Keratinocyte (primary cell): Measurements from ENCODE around the gene BBOX1. TPM values are rescaled to one million over a fixed set of nuclear protein-coding genes. Genes with fewer than 3 reads are reported as not detected.

Source experiments
- DNase-seq: peaks from one replicate; pipeline ENCODE4 v3.0.0-alpha.2; 2011; ENCODE audit warnings: low read depth, missing footprints, low spot score
- FAIRE-seq: peaks from 2 replicates; lab custom pipeline; 2011; peaks lifted over from hg19 to GRCh38; lab: Jason Lieb, UNC
- H2AFZ ChIP-seq: 2 replicates; pipeline ENCODE4 v1.6.0; 2012; ENCODE audit warnings: low read length, control low read depth, inconsistent platforms; ENCODE audit not compliant: control insufficient read depth
- H3K27ac ChIP-seq: 2 replicates; pipeline ENCODE4 v1.5.1; 2011; ENCODE audit warnings: low read length; ENCODE audit not compliant: control insufficient read depth, insufficient read depth
- H3K27me3 ChIP-seq: 3 replicates; pipeline ENCODE4 v1.6.0; 2011; ENCODE audit warnings: low read length; ENCODE audit not compliant: control insufficient read depth, insufficient read depth; ENCODE audit errors: extremely low read depth
- H3K36me3 ChIP-seq, 2 experiments: 2 replicates in 1 of 2; 3 replicates in 1 of 2; pipeline ENCODE4 v1.5.1; 2011; ENCODE audit warnings: low read length in 2 of 2, mild to moderate bottlenecking in 1 of 2; ENCODE audit not compliant: control insufficient read depth in 2 of 2, insufficient read depth in 2 of 2; ENCODE audit errors: extremely low read depth in 1 of 2
- H3K4me1 ChIP-seq: 3 replicates; pipeline ENCODE4 v1.5.1; 2011; ENCODE audit warnings: low read length; ENCODE audit not compliant: control insufficient read depth, insufficient read depth; ENCODE audit errors: extremely low read depth
- H3K4me2 ChIP-seq: 3 replicates; pipeline ENCODE4 v1.6.0; 2011; ENCODE audit warnings: low read depth, low read length; ENCODE audit not compliant: control insufficient read depth, insufficient read depth; ENCODE audit errors: extremely low read depth
- H3K4me3 ChIP-seq, 3 experiments: fragments of 200-600 bp in 1 of 3; sonication (generic) in 1 of 3; 2 replicates in 2 of 3; 3 replicates in 1 of 3; pipeline ENCODE4 v1.5.1; 2011 to 2016; ENCODE audit warnings: low read length in 3 of 3, mild to moderate bottlenecking in 3 of 3, control low read depth in 2 of 3, inconsistent platforms in 1 of 3, low read depth in 1 of 3, mixed read lengths in 1 of 3, mixed run types in 1 of 3, moderate library complexity in 1 of 3; ENCODE audit not compliant: control insufficient read depth in 2 of 3, insufficient read depth in 2 of 3; ENCODE audit errors: extremely low read depth in 1 of 3
- H3K79me2 ChIP-seq: 2 replicates; pipeline ENCODE4 v1.6.0; 2012; ENCODE audit warnings: low read length; ENCODE audit not compliant: control insufficient read depth, insufficient read depth
- H3K9ac ChIP-seq: 3 replicates; pipeline ENCODE4 v1.6.0; 2011; ENCODE audit warnings: low read length; ENCODE audit not compliant: control insufficient read depth, insufficient read depth; ENCODE audit errors: extremely low read depth
- H3K9me1 ChIP-seq: 3 replicates; pipeline ENCODE4 v1.6.0; 2011; ENCODE audit warnings: low read length; ENCODE audit not compliant: control insufficient read depth, insufficient read depth; ENCODE audit errors: extremely low read depth
- H3K9me3 ChIP-seq: 2 replicates; pipeline ENCODE4 v1.5.1; 2012; ENCODE audit warnings: low read depth, low read length; ENCODE audit not compliant: control insufficient read depth
- H4K20me1 ChIP-seq: 3 replicates; pipeline ENCODE4 v1.6.0; 2011; ENCODE audit warnings: low read length; ENCODE audit not compliant: control insufficient read depth, insufficient read depth; ENCODE audit errors: extremely low read depth
- EZH2 ChIP-seq: IDR thresholded peaks from one replicate; pipeline ENCODE4 v1.6.1; 2012; ENCODE audit warnings: inconsistent platforms, mild to moderate bottlenecking, low read length, moderate library complexity
- dilution Hi-C: fragments of 300-500 bp; cut with MboI; formaldehyde crosslinking; loops from one replicate; pipeline ENCODE4 v1.7.0; 2020; ENCODE audit warnings: low sequenced_read_pairs; ENCODE audit not compliant: extremely low pct_ligation_motif_present
- polyA plus RNA-seq, 5 experiments: library from polyadenylated mRNA; depleted of rRNA in 3 of 5; stranded (reverse) in 3 of 5; stranded (forward) in 1 of 5; unstranded in 1 of 5; fragments of >200 nt; gene quantifications; 1 replicate in 1 of 5; 2 replicates in 3 of 5; 3 replicates in 1 of 5; pipeline versions ENCODE4 v1.2.1 to v1.2.3, GENCODE V29; 2011 to 2012; ENCODE audit warnings: missing spikeins in 2 of 5, low read depth in 1 of 5, low replicate concordance in 1 of 5
- TF ChIP-seq, protein P1 (sequence below), 3 experiments: IDR thresholded peaks in 1 of 3; conservative IDR thresholded peaks in 1 of 3; optimal IDR thresholded peaks in 1 of 3; 2 replicates in 2 of 3; 3 replicates in 1 of 3; pipeline versions ENCODE3 to v1.5.1; 2011; ENCODE audit warnings: low read length in 3 of 3, mild to moderate bottlenecking in 3 of 3, moderate library complexity in 2 of 3, control low read depth in 1 of 3, inconsistent platforms in 1 of 3; ENCODE audit not compliant: insufficient read depth in 2 of 3; ENCODE audit errors: extremely low read depth in 1 of 3

BBOX1 gene
- polyA plus RNA-seq, 1 donor (not counting 4 experiments of a cell fraction or from before 2014, with no cell fraction given), result 2.4 TPM

DNA sequence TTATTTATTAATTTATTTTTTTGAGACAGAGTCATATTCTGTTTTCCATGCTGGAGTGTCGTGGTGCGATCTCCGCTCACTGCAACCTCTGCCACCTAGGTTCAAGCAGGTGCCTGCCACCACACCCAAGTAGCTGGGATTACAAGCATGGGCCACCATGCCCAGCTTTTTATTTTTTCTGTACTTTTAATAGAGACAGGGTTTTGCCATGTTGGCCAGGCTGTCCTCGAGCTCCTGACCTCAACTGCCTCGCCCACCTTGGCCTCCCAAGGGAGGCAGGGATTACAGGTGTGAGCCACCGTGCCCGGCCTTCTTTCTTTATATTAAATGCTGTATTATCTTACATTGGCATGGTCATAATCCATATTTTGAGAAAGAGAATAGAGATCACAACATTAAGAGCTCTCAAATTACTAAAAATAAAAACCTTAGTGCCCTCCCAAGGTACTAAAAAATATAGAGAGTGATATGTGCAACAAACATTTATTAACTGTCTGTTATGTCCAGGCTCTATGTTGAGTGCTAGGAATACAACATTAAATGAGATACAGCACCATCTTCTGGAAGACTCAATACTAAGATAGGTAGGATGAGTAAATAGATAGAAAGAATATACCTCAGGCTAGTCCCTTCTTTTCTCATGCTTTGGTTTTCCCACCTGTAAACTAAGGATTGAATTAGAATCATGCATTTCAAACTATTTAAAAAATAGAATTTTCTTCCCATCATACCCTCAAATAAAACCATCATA, 84.1 kb downstream of the BBOX1 start:
- Histone ChIP-seq H3K79me2 (no peaks in the 10 kb centered on the region), H2AFZ (no peak overlapping the region), H3K4me1 (no peaks in the 10 kb centered on the region), H3K4me3 (no peak overlapping the region), H3K9me3 (no peaks in the 10 kb centered on the region), H3K4me2 (no peak overlapping the region), H4K20me1 (no peaks in the 10 kb centered on the region), H3K27ac (no peak overlapping the region), H3K36me3 (no peaks in the 10 kb centered on the region), H3K27me3 (no peaks in the 10 kb centered on the region), H3K9me1 (no peaks in the 10 kb centered on the region), H3K9ac (no peak overlapping the region)
- FAIRE-seq (no peak), DNase-seq (no peak)
- dilution Hi-C loops, result loop anchor here (25.0 kb wide), 1 partner anchor 362 kb away; no protein-coding TSS in a partner anchor
- TF ChIP-seq EZH2, result no peak
- TF ChIP-seq, protein P1, sequence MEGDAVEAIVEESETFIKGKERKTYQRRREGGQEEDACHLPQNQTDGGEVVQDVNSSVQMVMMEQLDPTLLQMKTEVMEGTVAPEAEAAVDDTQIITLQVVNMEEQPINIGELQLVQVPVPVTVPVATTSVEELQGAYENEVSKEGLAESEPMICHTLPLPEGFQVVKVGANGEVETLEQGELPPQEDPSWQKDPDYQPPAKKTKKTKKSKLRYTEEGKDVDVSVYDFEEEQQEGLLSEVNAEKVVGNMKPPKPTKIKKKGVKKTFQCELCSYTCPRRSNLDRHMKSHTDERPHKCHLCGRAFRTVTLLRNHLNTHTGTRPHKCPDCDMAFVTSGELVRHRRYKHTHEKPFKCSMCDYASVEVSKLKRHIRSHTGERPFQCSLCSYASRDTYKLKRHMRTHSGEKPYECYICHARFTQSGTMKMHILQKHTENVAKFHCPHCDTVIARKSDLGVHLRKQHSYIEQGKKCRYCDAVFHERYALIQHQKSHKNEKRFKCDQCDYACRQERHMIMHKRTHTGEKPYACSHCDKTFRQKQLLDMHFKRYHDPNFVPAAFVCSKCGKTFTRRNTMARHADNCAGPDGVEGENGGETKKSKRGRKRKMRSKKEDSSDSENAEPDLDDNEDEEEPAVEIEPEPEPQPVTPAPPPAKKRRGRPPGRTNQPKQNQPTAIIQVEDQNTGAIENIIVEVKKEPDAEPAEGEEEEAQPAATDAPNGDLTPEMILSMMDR (optimal IDR thresholded peaks at IDR 0.05 in 1 of 3, IDR thresholded peaks at IDR 0.05 in 1 of 3, conservative IDR thresholded peaks at IDR 0.05 in 1 of 3; ENCODE audit: extremely low read depth in 1 of 3, insufficient read depth in 2 of 3, low read length in 3 of 3), result peak in 1 of 3 experiments; percentile 18

DNA sequence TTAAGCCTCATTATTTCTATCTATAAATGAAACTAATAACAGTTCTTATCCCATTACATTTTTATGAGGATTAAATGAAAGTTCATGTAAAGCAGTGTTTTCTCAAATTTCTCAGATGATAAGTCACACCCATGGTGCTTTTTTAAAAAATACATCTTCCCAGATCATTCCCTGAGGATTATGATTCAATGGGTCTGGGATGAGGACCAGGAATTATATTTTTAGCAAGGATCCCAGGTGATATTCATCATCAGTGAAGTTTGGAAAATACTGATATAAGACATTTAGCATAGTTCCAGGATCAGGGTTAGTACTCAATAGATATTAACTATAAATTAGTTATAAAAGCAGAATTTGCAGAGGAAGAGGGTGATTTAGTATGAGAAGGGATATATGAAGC, 89.1 kb downstream of the BBOX1 start:
- H3K9ac ChIP-seq, result no peak overlapping the region
- no peak for FAIRE-seq
- DNase-seq, result no peak
- no peaks in the 10 kb centered on the region for H3K27me3 ChIP-seq
- H3K27ac ChIP-seq, result no peak overlapping the region
- H2AFZ ChIP-seq, result no peak overlapping the region
- H3K4me2 ChIP-seq, result no peak overlapping the region
- no peaks in the 10 kb centered on the region for H3K79me2 ChIP-seq
- dilution Hi-C loops, result loop anchor here (25.0 kb wide), 1 partner anchor 367 kb away; no protein-coding TSS in a partner anchor
- no peaks in the 10 kb centered on the region for H3K4me1 ChIP-seq
- H4K20me1 ChIP-seq, result no peaks in the 10 kb centered on the region
- H3K36me3 ChIP-seq, result no peaks in the 10 kb centered on the region
- no peaks in the 10 kb centered on the region for H3K9me3 ChIP-seq
- TF ChIP-seq EZH2, result no peak
- TF ChIP-seq, protein P1 (optimal IDR thresholded peaks at IDR 0.05 in 1 of 3, IDR thresholded peaks at IDR 0.05 in 1 of 3, conservative IDR thresholded peaks at IDR 0.05 in 1 of 3; ENCODE audit: extremely low read depth in 1 of 3, insufficient read depth in 2 of 3, low read length in 3 of 3), result no peak
- no peak overlapping the region for H3K4me3 ChIP-seq
- no peaks in the 10 kb centered on the region for H3K9me1 ChIP-seq
